Measurements from ENCODE around the gene PDPK1. TPM values are rescaled to one million over a fixed set of nuclear protein-coding genes. Genes with fewer than 3 reads are reported as not detected.

Gene PDPK1
- total RNA-seq, 3 donors from 2014 or later (not counting 1 experiment from before 2014, with no cell fraction given), result 63.1 to 80.7 (median 73.5) TPM

- 97% methylated on average over 62 of the region's 62 CpGs for WGBS (ENCODE audit: insufficient coverage)
- no peak for ATAC-seq
- H3K4me3 ChIP-seq (ENCODE audit: low read length), result no peak overlapping the region
- Mint-ChIP-seq H3K36me3 (no peaks in the 10 kb centered on the region), H3K27ac (no peak overlapping the region), H3K4me1 (no peaks in the 10 kb centered on the region), H3K9me3 (no peaks in the 10 kb centered on the region), H3K4me3 (no peak overlapping the region), H3K27me3 (ENCODE audit: low read depth in 2 of 2) (no peaks in the 10 kb centered on the region)
- H3K27me3 ChIP-seq (ENCODE audit: control insufficient read depth, insufficient read depth, low read length), result no peaks in the 10 kb centered on the region
- no peak for TF ChIP-seq CTCF (IDR thresholded peaks at IDR 0.05)
- intact Hi-C loops (cut with micrococcal nuclease), result no loop called here
- no peak overlapping the region for H3K27ac ChIP-seq (ENCODE audit: low read length)
- H3K9me3 ChIP-seq (ENCODE audit: control insufficient read depth, insufficient read depth, low read length), result no peaks in the 10 kb centered on the region
- H3K36me3 ChIP-seq (ENCODE audit: control insufficient read depth, insufficient read depth, low read length), result peaks cover 6% of the 10 kb centered on the region
- DNase-seq, result no peak
- peaks cover 6% of the 10 kb centered on the region for H3K4me1 ChIP-seq (ENCODE audit: control insufficient read depth, insufficient read depth, low read length)
These were observed 41.4 kb upstream of the PDPK1 start for GRCh38 chr16:2496223-2497115.

GRCh38 chr16:2497116-2497630 is 40.6 kb upstream of the PDPK1 start:
- H3K4me3 Mint-ChIP-seq, result no peak overlapping the region
- TF ChIP-seq CTCF (IDR thresholded peaks at IDR 0.05), result no peak
- peaks cover 11% of the 10 kb centered on the region for H3K4me1 ChIP-seq (ENCODE audit: control insufficient read depth, insufficient read depth, low read length)
- no peaks in the 10 kb centered on the region for H3K27me3 Mint-ChIP-seq (ENCODE audit: low read depth in 2 of 2)
- no peak for DNase-seq
- no peaks in the 10 kb centered on the region for H3K36me3 Mint-ChIP-seq
- WGBS (ENCODE audit: insufficient coverage), result 91% methylated on average over 21 of the region's 21 CpGs
- no peak overlapping the region for H3K4me3 ChIP-seq (ENCODE audit: low read length)
- H3K9me3 ChIP-seq (ENCODE audit: control insufficient read depth, insufficient read depth, low read length), result no peaks in the 10 kb centered on the region
- H3K27me3 ChIP-seq (ENCODE audit: control insufficient read depth, insufficient read depth, low read length), result no peaks in the 10 kb centered on the region
- H3K36me3 ChIP-seq (ENCODE audit: control insufficient read depth, insufficient read depth, low read length), result peaks cover 6% of the 10 kb centered on the region
- H3K27ac Mint-ChIP-seq, result no peak overlapping the region
- no peaks in the 10 kb centered on the region for H3K9me3 Mint-ChIP-seq
- no peak for ATAC-seq
- peaks cover 0 to 4% of the 10 kb centered on the region in 2 donors for H3K4me1 Mint-ChIP-seq
- H3K27ac ChIP-seq (ENCODE audit: low read length), result no peak overlapping the region
- intact Hi-C loops (cut with micrococcal nuclease), result no loop called here

- H3K27me3 Mint-ChIP-seq (ENCODE audit: low read depth in 2 of 2), result no peaks in the 10 kb centered on the region
- no peaks in the 10 kb centered on the region for H3K36me3 Mint-ChIP-seq
- H3K36me3 ChIP-seq (ENCODE audit: control insufficient read depth, insufficient read depth, low read length), result peaks cover 6% of the 10 kb centered on the region
- ATAC-seq, result no peak
- H3K4me1 Mint-ChIP-seq, result peaks cover 0 to 4% of the 10 kb centered on the region in 2 donors
- no peak overlapping the region for H3K4me3 ChIP-seq (ENCODE audit: low read length)
- H3K9me3 Mint-ChIP-seq, result no peaks in the 10 kb centered on the region
- H3K9me3 ChIP-seq (ENCODE audit: control insufficient read depth, insufficient read depth, low read length), result no peaks in the 10 kb centered on the region
- peaks cover 11% of the 10 kb centered on the region for H3K4me1 ChIP-seq (ENCODE audit: control insufficient read depth, insufficient read depth, low read length)
- no peak overlapping the region for H3K27ac ChIP-seq (ENCODE audit: low read length)
- TF ChIP-seq CTCF (IDR thresholded peaks at IDR 0.05), result no peak
- no peaks in the 10 kb centered on the region for H3K27me3 ChIP-seq (ENCODE audit: control insufficient read depth, insufficient read depth, low read length)
- H3K4me3 Mint-ChIP-seq, result no peak overlapping the region
- no peak overlapping the region for H3K27ac Mint-ChIP-seq
- intact Hi-C loops (cut with micrococcal nuclease), result no loop called here
- 89% methylated on average over 26 of the region's 26 CpGs for WGBS (ENCODE audit: insufficient coverage)
- no peak for DNase-seq
These were observed 39.9 kb upstream of the PDPK1 start for GRCh38 chr16:2497695-2498484.

Data from natural killer cell (primary cell).